MG63 (cell line): Measurements from ENCODE around the gene ZDHHC11B. TPM values are rescaled to one million over a fixed set of nuclear protein-coding genes. Genes with fewer than 3 reads are reported as not detected.
"Not testable (repeated sequence)": the region's sequence is repeated elsewhere in the genome, so short reads cannot be mapped to it uniquely, and the experiment has no call there.

ENCODE experiments used
- DNase-seq: peaks from one replicate; pipeline ENCODE4 v3.0.0-alpha.2; 2020
- H3K27me3 ChIP-seq: fragments of 250-450 bp; sonication (Bioruptor Pico); 2 replicates; pipeline ENCODE4 v1.5.1; 2020; ENCODE audit warnings: mild to moderate bottlenecking, moderate library complexity
- H3K36me3 ChIP-seq: fragments of 250-450 bp; sonication (Bioruptor Pico); 2 replicates; pipeline ENCODE4 v1.5.1; 2020; ENCODE audit warnings: mild to moderate bottlenecking, moderate library complexity
- H3K4me3 ChIP-seq: fragments of 250-450 bp; sonication (Bioruptor Pico); 2 replicates; pipeline ENCODE4 v1.5.1; 2020; ENCODE audit warnings: mild to moderate bottlenecking, moderate library complexity
- H3K9me3 ChIP-seq: fragments of 250-450 bp; sonication (Bioruptor Pico); 2 replicates; pipeline ENCODE4 v1.5.1; 2020; ENCODE audit warnings: mild to moderate bottlenecking, moderate library complexity
- total RNA-seq: library from RNA; depleted of rRNA; stranded (reverse); fragments of >200 nt; shearing (Covaris generic); gene quantifications from 2 replicates; pipeline ENCODE4 v1.2.3, GENCODE V29; 2014; ENCODE audit warnings: low replicate concordance

ZDHHC11B gene
- total RNA-seq, 1 experiment from 2014 or later: not detected

DNA sequence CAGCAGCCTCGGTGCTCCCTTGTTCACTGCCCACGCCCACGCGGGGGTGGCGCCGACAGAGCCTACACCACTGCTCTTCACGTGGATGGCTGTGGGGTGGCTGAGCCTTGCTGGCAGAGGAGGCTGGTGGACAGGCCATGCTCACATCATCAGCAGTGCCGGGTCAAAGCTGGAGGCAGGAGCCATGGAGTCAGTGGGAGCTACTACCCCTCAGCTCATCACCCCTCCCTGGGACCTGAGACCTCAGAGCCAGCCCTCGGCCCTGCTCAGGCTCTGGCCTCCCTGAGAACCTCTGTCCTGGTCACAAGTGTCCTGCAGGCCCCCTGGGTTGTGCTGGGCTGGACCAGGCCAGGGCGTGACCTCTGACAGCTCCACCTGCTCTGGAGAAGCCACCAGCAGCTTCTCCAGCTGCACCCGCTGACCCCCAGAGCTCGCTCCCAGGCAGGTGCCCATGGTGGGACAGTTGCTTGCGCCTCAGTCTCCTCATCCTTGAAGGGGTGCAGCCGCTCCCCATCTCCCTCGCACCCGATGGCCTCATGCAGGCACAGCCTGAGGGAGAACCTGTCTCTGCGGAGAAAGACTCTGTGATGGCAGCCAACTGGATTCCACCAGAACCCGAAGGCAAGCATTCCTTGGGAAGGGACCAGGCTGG lies 9.5 kb downstream of the ZDHHC11B start:
- H3K4me3 ChIP-seq: not testable (repeated sequence)

DNA sequence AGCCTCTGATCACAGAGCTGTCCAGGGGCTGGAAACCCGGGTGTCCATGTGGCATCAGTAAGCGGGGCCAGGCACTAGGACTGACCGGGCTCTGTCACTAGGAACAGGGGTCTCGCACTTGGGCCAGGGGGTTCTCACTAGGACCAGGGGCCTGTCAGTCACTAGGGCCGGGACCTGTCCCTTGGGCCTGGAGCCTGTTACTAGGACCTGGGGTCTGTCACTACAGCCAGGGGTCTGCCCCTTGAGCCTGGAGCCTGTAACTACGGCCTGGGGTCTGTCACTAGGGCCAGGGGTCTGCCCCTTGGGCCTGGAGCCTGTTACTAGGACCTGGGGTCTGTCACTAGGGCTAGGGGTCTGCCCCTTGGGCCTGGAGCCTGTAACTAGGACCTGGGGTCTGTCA lies 10.2 kb downstream of the ZDHHC11B start:
- H3K9me3 ChIP-seq, H3K36me3 ChIP-seq, H3K4me3 ChIP-seq, DNase-seq: not testable (repeated sequence)
- H3K27me3 ChIP-seq: peaks cover 12% of the 10 kb centered on the region; the same call in 1 of the 2 replicates

More for the DNA sequence above, 9.5 kb downstream of the ZDHHC11B start:
- H3K27me3 ChIP-seq: peaks cover 12% of the 10 kb centered on the region; the same call in 1 of the 2 replicates
- H3K9me3 ChIP-seq, DNase-seq, H3K36me3 ChIP-seq: not testable (repeated sequence)

DNA sequence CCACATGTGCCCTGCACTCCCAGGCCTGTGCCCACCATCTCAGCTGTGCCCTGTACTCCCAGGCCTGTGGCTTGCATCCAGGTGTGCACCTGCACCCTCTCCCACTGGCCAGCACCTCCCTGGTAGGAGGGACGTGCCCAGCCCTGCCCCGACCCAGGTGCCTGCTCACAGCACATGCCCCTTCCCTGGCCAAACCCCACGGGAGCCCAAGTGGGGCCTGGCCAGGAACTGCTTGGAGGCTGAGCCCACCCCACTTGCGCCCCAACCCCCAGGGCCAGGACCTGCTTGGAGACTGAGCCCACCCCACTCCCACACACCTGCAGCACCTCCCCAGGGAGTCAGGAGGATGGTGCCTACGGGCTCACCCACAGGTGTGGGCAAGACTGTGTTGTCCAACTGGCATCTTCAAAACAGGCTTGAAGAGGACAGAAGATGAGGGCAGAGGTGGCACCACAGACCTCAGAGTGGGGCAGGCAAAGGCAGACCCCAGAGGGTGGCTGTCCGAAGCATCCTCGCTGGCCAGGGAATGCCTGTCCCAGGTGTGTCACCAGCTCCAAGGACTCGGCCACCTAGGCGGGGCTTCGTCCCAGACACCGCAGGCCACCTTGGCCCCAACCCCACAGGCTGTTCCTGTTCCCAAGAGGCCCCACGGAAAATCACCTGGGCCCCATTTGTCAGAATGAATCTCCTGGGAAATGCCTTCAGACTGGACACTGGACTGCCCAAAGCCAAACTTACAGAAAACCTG lies 10.8 kb downstream of the ZDHHC11B start:
- 0 out of 2 replicates have a peak, but pooled peaks cover 2% of the 10 kb centered on the region for H3K9me3 ChIP-seq
- no peak for DNase-seq
- peaks cover 12% of the 10 kb centered on the region; the same call in 1 of the 2 replicates for H3K27me3 ChIP-seq
- H3K36me3 ChIP-seq: no peaks in the 10 kb centered on the region
- H3K4me3 ChIP-seq: no peak overlapping the region

DNA sequence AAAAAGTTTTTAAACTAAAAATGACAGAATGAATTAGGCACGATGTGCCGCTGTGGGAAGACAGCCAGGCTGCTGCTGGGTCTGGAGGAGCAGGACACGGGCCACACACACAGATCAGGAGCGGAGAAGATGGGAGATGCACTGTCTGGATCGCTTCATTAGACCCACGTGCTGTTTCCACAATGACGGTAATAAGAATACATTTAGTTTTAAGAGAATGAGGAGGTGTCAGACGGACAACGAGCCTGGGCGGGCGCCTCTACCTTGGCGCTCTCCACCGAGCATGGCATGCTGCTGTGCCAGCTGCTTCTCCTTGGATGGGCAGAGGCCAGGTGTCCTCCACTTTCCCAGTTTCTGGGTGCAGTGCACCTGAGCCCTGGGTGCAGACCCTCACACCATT lies 11.6 kb downstream of the ZDHHC11B start:
- H3K9me3 ChIP-seq, DNase-seq, H3K36me3 ChIP-seq, H3K4me3 ChIP-seq: not testable (repeated sequence)
- H3K27me3 ChIP-seq: peaks cover 12% of the 10 kb centered on the region; the same call in 1 of the 2 replicates

DNA sequence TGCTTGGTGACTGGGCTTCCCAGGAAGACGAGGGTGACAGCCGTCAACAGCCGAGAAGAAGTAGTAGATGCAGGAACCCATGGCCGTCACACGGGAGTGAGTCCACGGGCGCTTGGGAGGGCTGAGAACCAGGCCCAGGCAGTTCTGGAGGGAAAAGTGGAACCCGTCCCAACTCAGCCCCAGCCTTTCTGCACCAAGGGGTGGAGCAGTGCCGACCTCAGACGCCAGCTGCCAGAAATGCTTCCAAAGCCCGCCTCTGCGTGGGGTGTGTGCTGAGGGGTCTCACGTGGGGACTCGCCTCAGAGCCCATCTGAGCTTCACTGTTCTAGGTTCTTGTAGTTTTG lies 12.0 kb downstream of the ZDHHC11B start:
- H3K4me3 ChIP-seq, H3K36me3 ChIP-seq, DNase-seq, H3K9me3 ChIP-seq: not testable (repeated sequence)
- peaks cover 12% of the 10 kb centered on the region; the same call in 1 of the 2 replicates for H3K27me3 ChIP-seq

DNA sequence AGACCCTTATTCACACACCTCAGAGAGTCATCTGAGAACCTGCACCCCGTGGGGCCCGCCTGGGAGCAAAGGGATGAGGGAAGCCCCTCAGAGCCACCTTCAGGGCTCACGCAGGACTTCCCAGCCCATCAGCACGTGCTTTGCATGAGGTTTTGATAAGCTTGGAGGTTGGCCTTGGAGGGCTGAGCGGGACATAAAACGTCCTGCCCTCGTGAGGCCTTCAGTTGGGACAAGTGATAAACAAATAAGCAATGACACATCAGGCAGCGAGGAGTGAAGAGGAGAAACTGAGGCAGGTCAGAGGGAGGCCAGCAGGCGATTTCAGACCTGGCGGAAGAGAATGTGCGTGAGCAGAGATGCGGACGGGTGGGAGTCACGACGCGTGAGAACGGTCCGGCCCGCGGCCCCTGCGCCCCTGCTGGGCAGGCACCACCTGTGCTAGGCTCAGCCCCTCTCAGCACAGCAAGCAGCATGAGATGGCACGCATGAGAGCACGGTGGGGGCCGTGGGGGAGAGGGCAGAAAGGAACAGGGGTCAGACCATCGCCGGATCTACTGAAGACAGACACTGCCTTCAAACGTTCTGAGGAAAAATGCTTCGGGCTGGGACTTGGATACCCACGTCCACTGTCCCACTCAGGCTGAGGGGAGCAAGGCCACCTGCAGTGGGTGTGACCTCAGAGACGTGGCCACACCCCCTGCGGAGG lies 12.5 kb downstream of the ZDHHC11B start:
- not testable (repeated sequence) for H3K27me3 ChIP-seq, H3K36me3 ChIP-seq, H3K9me3 ChIP-seq, DNase-seq, H3K4me3 ChIP-seq

DNA sequence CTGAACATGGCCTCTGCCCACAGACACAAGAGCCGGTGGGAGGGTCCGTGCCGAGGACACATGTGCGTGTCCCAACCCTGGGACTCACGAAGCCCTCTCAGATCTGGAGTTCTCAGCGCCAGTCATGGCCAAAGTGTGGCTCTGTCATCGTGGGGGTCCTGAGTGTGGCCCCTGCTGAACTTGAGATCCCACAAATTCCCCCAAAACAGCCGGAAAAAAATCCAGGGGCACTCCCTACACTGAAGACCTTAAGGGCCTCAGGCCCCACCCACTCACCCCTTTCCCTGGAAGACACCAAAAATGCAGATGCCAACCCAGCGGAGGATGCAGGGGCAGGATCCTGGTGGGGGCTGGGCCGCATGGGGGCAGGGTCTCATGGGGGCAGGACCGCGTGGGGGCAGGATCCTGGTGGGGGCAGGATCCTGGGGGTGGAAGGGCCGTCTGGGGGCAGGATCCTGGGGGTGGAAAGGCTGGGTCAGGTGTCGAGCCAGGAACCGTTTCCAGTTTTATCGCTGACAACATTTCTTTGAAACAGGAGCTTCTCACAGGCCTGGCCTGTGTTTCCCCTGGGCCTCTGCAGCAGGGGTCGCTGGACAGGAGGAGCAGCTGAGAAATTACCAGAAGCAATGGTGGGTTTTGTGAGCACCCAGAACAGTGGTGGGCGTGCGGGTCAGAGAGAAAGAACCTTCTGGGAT lies 13.3 kb downstream of the ZDHHC11B start:
- not testable (repeated sequence) for H3K36me3 ChIP-seq, DNase-seq, H3K9me3 ChIP-seq

DNA sequence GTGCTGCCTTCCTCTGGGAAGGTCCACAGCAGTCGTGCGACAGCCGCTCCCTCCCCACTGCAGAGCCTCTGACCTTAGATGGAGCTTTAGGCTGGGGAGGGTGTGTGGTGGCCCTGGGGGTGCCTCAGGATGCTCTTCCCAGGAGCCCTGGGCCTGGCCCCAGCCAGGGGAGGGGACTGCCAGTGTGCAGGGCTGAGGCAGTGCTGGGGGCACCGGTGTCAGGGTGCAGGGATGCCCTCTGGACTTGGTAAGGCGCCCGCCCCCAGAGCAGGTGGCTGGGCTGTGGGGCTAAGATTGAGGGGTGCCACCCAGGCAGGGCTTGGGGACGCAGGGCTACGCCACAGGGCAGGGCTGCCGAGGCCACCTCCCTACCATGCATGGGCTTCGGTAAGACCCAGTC lies 13.9 kb downstream of the ZDHHC11B start:
- not testable (repeated sequence) for H3K27me3 ChIP-seq, H3K36me3 ChIP-seq, H3K9me3 ChIP-seq, H3K4me3 ChIP-seq, DNase-seq

More for the DNA sequence above, 13.3 kb downstream of the ZDHHC11B start:
- not testable (repeated sequence) for H3K4me3 ChIP-seq, H3K27me3 ChIP-seq

DNA sequence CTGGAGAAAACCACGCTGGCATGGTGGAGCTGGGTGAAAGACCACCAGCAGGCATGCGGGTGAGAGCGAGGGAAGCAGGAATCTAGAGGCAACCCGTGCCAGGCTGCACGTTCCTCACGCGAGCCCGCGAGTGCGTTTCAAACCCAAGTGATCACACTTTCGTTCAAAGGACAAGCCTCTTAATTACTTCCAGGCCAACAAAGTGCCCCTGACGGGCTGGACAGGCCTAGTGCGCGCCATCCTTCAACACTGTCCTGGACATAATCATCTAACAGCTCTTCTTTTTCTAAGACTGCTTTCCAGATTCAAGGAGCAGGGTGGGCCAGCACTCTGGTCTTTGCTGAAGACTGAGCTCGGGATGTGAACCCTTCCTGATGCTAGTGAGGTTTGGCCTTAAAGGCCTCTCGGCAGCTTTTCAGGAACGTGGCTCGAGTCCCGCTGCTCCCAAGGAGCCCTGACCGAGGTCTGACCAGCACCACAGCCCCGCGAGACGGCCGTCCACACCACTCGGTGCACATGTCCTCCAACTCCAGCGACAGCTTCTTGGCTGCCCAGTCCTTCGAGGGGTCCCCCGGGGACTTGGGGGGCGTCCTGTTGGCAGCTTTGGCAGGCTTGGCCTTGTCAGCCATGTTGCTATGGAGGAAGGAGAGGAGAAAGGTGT lies 14.9 kb downstream of the ZDHHC11B start:
- H3K36me3 ChIP-seq, DNase-seq, H3K9me3 ChIP-seq, H3K4me3 ChIP-seq, H3K27me3 ChIP-seq: not testable (repeated sequence)

DNA sequence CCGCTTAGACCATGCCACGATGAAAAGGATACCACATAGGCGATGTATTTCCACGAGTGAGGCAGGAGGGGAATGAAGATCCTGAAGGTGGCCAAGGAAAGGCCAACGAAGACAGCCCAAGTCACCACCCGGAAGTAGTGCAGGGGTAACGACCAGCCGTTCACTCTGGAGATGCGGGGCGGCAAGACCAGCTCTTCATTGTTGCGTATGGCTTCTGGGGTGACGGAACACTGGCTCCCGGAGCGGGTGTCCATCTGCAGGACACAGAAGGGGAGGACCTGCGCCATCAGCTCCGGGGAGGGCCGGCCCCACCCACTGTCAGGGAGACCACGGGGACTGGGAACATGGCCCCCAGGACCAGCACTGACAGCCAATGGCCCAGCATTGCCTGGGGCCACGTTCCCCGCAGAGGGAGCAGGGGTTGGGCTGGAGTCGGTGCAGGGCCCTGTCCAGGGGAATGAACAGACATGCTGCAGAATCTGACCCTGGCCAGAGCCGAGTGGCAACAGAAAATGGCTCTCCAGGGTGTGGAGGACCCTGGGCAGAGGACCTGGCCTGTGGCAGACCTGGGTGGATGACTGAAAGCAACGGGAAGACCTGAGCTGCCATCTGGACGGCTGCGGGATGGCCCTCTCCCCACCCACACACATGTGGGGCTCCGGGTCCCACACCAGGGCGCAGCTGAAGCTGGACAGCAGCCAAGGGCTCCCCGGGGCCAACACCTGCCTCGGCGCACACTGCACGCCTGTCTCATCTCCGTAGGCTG lies 17.7 kb downstream of the ZDHHC11B start:
- no peaks in the 10 kb centered on the region for H3K36me3 ChIP-seq
- no peak overlapping the region for H3K4me3 ChIP-seq
- H3K27me3 ChIP-seq: peaks cover 2% of the 10 kb centered on the region; the same call in 1 of the 2 replicates
- no peak for DNase-seq
- peaks cover 7% of the 10 kb centered on the region; the same call in 1 of the 2 replicates for H3K9me3 ChIP-seq

DNA sequence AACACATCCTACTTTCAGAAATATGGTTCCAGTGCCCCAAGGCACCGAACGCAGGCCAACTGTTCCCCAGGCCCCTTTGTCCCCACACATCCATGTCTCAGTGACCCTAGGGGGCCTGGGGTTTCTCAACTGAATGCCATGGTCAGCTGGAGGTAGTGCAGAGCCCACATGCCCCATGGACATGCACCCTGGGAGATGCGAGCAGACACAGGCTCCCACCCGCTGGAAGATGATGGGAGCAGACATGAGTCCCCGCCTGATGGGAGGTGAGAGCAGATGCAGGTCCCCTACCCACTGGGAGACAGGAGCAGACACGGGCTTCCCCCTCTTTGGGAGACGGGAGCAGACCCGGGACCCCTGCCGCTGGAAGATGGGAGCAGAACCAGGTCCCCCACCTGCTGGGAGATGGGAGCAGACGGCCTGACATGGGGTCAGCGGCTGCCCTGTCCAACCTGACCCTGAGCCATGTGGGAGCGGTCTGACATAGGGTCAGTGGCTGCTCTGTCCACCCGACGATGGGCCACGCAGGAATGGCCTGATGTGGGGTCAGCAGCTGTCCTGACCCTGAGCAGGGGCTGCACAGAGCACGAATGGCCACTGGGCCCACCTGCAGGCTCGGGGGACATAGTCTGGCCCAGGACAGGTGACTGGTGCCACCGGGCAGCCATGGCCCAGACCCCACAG lies 18.4 kb downstream of the ZDHHC11B start:
- Histone ChIP-seq H3K27me3 (peaks cover 2% of the 10 kb centered on the region; the same call in 1 of the 2 replicates), H3K9me3 (peaks cover 7% of the 10 kb centered on the region; the same call in 1 of the 2 replicates), H3K4me3 (no peak overlapping the region), H3K36me3 (no peaks in the 10 kb centered on the region)
- DNase-seq: no peak

DNA sequence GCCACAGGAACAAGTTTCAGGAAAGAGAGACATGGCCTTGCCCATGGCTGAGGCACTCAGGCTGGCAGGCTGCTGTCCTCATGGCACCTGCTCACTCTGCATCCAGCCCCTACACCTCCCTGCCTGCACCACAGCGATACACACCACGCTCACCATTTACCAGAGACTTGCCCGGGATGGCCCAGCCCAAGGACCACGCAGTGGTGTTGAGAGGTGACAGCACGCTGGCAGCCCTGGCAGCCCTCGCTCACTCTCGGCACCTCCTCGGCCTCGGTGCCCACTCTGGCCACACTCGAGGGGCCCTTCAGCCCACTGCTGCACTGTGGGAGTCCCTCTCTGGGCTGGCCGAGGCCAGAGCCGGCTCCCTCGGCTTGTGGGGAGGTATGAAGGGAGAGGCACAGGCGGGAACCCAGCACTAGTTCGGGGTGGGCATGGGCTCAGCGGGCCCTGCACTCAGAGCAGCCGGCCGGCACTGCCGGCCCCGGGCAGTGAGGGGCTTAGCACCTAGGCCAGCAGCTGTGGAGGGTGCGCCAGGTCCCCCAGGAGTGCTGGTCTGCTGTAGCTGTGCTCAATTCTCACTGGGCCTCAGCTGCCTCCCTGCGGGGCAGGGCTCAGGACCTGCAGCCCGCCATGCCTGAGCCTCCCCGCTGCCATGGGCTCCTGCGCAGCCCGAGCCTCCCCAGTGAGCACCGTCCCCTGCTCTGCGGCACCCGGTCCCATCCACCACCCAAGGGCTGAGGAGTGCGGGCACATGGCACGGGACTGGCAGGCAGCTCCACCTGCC lies 20.3 kb downstream of the ZDHHC11B start:
- Histone ChIP-seq H3K4me3 (no peak overlapping the region), H3K27me3 (peaks cover 2% of the 10 kb centered on the region; the same call in 1 of the 2 replicates), H3K36me3 (no peaks in the 10 kb centered on the region), H3K9me3 (peaks cover 7% of the 10 kb centered on the region; the same call in 1 of the 2 replicates)
- no peak for DNase-seq

DNA sequence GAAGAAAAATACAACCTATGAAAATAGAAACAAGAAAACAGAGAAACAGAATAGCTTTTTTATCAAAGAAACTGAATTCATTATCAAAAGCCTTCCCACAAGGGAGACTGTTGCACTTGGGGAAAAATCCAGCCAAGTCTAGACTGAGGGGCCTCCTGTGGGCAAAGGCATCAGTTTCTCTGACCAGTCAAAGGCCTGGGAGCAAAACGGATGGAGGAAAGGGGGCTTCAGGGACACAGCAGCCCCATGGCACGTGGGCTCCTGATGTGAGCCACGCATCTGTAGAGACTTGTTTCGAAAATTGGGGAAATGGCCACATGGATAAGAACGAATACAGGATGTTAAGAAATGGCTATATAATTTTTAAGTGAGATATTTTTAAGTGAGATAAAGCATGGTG lies 21.1 kb downstream of the ZDHHC11B start:
- no peak for DNase-seq
- no peaks in the 10 kb centered on the region for H3K36me3 ChIP-seq
- H3K27me3 ChIP-seq: peaks cover 5% of the 10 kb centered on the region; the same call in 1 of the 2 replicates
- no peak overlapping the region for H3K4me3 ChIP-seq
- peaks cover 7% of the 10 kb centered on the region; the same call in 1 of the 2 replicates for H3K9me3 ChIP-seq

DNA sequence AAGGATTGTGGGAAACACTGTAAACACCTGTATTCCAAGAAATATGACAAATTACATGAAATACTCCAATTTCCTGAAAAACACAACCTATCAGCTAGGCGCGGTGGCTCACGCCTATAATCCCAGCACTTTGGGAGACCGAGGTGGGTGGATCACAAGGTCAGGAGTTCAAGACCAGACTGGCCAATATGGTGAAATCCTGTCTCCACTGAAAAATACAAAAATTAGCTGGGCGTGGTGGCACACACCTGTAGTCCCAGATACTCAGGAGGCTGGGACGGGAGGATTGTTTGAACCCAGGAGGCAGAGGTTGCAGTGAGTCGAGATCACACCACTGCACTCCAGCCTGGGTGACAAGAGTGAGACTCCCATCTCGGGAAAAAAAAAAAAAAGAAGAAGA lies 21.5 kb downstream of the ZDHHC11B start:
- H3K27me3 ChIP-seq, H3K36me3 ChIP-seq, H3K4me3 ChIP-seq, DNase-seq, H3K9me3 ChIP-seq: not testable (repeated sequence)
